ENCODE measurements around the gene POGZ.
A peak's percentile ranks its signal among the peaks of the same experiment; 100 is the strongest.

POGZ gene

GRCh38 chr1:151459331-151460046 is at the start of gene POGZ:
POGZ (minus strand) TSS chr1:151459494; CDS start chr1:151442204, 17,290 bp downstream.
- peak; percentile 94 for DNase-seq

- no peak for DNase-seq
Measured at GRCh38 chr1:151508833-151509232, 49.5 kb upstream of the POGZ start.

- no peak for DNase-seq
Measured at GRCh38 chr1:151504759-151505158, 45.5 kb upstream of the POGZ start.

GRCh38 chr1:151504252-151504651 is 45.0 kb upstream of the POGZ start:
- DNase-seq = no peak

- no peak for DNase-seq
Measured at GRCh38 chr1:151502859-151503780, 43.8 kb upstream of the POGZ start.

GRCh38 chr1:151502035-151502700 is 42.9 kb upstream of the POGZ start:
- no peak for DNase-seq

GRCh38 chr1:151501474-151501873 is 42.2 kb upstream of the POGZ start:
- no peak for DNase-seq

- DNase-seq = no peak
Measured at GRCh38 chr1:151499930-151500329, 40.6 kb upstream of the POGZ start.

GRCh38 chr1:151499365-151499764 is 40.1 kb upstream of the POGZ start:
- DNase-seq = no peak

GRCh38 chr1:151495316-151495715 is 36.0 kb upstream of the POGZ start:
- DNase-seq = no peak

- DNase-seq = no peak
Measured at GRCh38 chr1:151494741-151495281, 35.5 kb upstream of the POGZ start.

GRCh38 chr1:151493042-151493441 is 33.7 kb upstream of the POGZ start:
- no peak for DNase-seq

GRCh38 chr1:151492120-151492519 is 32.8 kb upstream of the POGZ start:
- DNase-seq = no peak

- no peak for DNase-seq
Measured at GRCh38 chr1:151491641-151492040, 32.3 kb upstream of the POGZ start.

GRCh38 chr1:151486557-151486956 is 27.3 kb upstream of the POGZ start:
- DNase-seq = no peak

- DNase-seq = no peak
Measured at GRCh38 chr1:151485685-151486255, 26.5 kb upstream of the POGZ start.

GRCh38 chr1:151482017-151482416 is 22.7 kb upstream of the POGZ start:
- no peak for DNase-seq

- no peak for DNase-seq
Measured at GRCh38 chr1:151479462-151479861, 20.2 kb upstream of the POGZ start.

- DNase-seq = no peak
Measured at GRCh38 chr1:151478923-151479322, 19.6 kb upstream of the POGZ start.

GRCh38 chr1:151478140-151478812 is 19.0 kb upstream of the POGZ start:
- no peak for DNase-seq

- DNase-seq = no peak
Measured at GRCh38 chr1:151477066-151477465, 17.8 kb upstream of the POGZ start.

GRCh38 chr1:151476083-151476482 is 16.8 kb upstream of the POGZ start:
- DNase-seq = no peak

Data from NCI-H510A treated with DMSO at 0.1 percent for 48 hours (cell line).